ENCODE results near the gene IL17B. TPM values are rescaled to one million over a fixed set of nuclear protein-coding genes. Genes with fewer than 3 reads are reported as not detected.
A peak's percentile ranks its signal among the peaks of the same experiment; 100 is the strongest.

Gene IL17B
- total and polyA plus RNA-seq, 2 of the 13 experiments (the other 11 are each of a cell fraction or from before 2014, with no cell fraction given) = 0.29 to 2.6 TPM

DNA sequence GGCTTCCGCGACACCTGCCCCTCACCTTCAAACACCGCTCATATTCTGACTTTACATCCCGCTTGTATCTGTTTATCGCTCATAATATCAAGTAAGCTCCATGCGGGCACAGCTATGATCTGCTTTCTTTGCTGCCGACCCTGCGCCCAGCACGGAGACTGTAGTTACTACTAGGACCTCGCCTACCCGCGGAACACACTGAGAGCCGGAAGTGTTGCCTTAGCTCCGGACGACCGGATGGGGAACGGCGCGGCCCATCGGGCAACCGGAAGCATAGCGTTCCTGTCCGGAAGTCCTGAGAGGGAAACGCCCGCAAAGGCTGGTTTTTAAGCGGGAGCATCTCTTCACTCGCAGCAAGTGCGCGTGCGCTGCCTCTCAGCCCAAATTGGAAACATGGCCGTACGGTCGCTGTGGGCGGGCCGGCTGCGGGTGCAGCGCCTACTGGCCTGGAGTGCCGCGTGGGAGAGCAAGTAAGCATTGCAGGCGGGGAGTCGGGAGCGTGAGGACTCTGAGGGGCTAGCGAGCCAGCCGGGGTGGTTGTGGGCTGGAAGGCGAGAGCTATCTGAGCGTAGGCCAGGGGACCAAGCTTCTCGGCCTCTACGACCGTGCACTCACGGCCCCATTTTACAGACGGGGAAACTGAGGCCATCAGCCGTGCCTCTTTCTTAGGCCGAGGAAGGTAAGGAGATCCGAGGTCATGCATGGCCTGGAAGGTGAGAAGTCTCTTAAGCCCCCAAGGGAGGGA lies 33.8 kb downstream of the IL17B start, which contains the start of gene GRPEL2 (continued):
- 0 out of 2 replicates have a peak, but pooled peaks have one; percentile 80 for TF ChIP-seq REL (CRISPR knock-in tag; conservative IDR thresholded peaks at IDR 0.05)
- no peak for TF ChIP-seq MAFK (conservative IDR thresholded peaks at IDR 0.05 in 1 of 2, IDR thresholded peaks at IDR 0.05 in 1 of 2; ENCODE audit: low read length in 2 of 2)
- 0 out of 2 replicates have a peak, but pooled peaks have one; percentile 13 for TF ChIP-seq ZFP37 (CRISPR knock-in tag; IDR thresholded peaks at IDR 0.05; ENCODE audit: borderline replicate concordance)
- TF ChIP-seq ZNF180 (CRISPR knock-in tag; IDR thresholded peaks at IDR 0.05; ENCODE audit: borderline replicate concordance, low read depth) = no peak
- TF ChIP-seq ATF7 (IDR thresholded peaks at IDR 0.05) = no peak
- no peak for TF ChIP-seq ATF7 (CRISPR knock-in tag; IDR thresholded peaks at IDR 0.05)
- TF ChIP-seq, protein P1, sequence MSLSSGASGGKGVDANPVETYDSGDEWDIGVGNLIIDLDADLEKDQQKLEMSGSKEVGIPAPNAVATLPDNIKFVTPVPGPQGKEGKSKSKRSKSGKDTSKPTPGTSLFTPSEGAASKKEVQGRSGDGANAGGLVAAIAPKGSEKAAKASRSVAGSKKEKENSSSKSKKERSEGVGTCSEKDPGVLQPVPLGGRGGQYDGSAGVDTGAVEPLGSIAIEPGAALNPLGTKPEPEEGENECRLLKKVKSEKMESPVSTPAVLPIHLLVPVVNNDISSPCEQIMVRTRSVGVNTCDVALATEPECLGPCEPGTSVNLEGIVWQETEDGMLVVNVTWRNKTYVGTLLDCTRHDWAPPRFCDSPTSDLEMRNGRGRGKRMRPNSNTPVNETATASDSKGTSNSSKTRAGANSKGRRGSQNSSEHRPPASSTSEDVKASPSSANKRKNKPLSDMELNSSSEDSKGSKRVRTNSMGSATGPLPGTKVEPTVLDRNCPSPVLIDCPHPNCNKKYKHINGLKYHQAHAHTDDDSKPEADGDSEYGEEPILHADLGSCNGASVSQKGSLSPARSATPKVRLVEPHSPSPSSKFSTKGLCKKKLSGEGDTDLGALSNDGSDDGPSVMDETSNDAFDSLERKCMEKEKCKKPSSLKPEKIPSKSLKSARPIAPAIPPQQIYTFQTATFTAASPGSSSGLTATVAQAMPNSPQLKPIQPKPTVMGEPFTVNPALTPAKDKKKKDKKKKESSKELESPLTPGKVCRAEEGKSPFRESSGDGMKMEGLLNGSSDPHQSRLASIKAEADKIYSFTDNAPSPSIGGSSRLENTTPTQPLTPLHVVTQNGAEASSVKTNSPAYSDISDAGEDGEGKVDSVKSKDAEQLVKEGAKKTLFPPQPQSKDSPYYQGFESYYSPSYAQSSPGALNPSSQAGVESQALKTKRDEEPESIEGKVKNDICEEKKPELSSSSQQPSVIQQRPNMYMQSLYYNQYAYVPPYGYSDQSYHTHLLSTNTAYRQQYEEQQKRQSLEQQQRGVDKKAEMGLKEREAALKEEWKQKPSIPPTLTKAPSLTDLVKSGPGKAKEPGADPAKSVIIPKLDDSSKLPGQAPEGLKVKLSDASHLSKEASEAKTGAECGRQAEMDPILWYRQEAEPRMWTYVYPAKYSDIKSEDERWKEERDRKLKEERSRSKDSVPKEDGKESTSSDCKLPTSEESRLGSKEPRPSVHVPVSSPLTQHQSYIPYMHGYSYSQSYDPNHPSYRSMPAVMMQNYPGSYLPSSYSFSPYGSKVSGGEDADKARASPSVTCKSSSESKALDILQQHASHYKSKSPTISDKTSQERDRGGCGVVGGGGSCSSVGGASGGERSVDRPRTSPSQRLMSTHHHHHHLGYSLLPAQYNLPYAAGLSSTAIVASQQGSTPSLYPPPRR (CRISPR knock-in tag; IDR thresholded peaks at IDR 0.05; ENCODE audit: borderline replicate concordance) = peak; percentile 22; the same call in 1 of the 2 replicates
- peak; percentile 79; the same call in 1 of the 2 replicates for TF ChIP-seq SAFB2 (CRISPR knock-in tag; IDR thresholded peaks at IDR 0.05; ENCODE audit: borderline replicate concordance, low read depth)
- TF ChIP-seq PHB2 (IDR thresholded peaks at IDR 0.05; ENCODE audit: partially characterized antibody) = no peak
- TF ChIP-seq, protein P2, sequence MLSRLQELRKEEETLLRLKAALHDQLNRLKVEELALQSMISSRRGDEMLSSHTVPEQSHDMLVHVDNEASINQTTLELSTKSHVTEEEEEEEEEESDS (CRISPR knock-in tag; IDR thresholded peaks at IDR 0.05; ENCODE audit: borderline replicate concordance) = 0 out of 2 replicates have a peak, but pooled peaks have one; percentile 53
- no peak for TF ChIP-seq HNRNPK (IDR thresholded peaks at IDR 0.05; ENCODE audit: low read depth, low read length, poor library complexity, severe bottlenecking)
- peak; percentile 63 for TF ChIP-seq ARNTL (CRISPR knock-in tag; IDR thresholded peaks at IDR 0.05)
- 0 out of 4 replicates have a peak, but pooled peaks of 1 of the 2 experiments have one; percentile 18 for TF ChIP-seq EP300 (IDR thresholded peaks at IDR 0.05; ENCODE audit: low read depth in 2 of 2, low read length in 2 of 2)
- TF ChIP-seq EP300 (CRISPR knock-in tag; IDR thresholded peaks at IDR 0.05; ENCODE audit: borderline replicate concordance) = 0 out of 2 replicates have a peak, but pooled peaks have one; percentile 7
- peak; percentile 77 for TF ChIP-seq SNAPC2 (CRISPR knock-in tag; IDR thresholded peaks at IDR 0.05)
- TF ChIP-seq ZNF605 (CRISPR knock-in tag; IDR thresholded peaks at IDR 0.05) = peak; percentile 90
- no peak for TF ChIP-seq NFE2 (CRISPR knock-in tag; IDR thresholded peaks at IDR 0.05)
- TF ChIP-seq MYC (CRISPR knock-in tag; IDR thresholded peaks at IDR 0.05; ENCODE audit: borderline replicate concordance) = peak; percentile 89; the same call in 1 of the 2 replicates
- no peak for TF ChIP-seq RFX1 (IDR thresholded peaks at IDR 0.05)
- TF ChIP-seq ARID4A (CRISPR knock-in tag; IDR thresholded peaks at IDR 0.05; ENCODE audit: borderline replicate concordance) = peak; percentile 82; the same call in 1 of the 2 replicates
